HG03159 (cell line): Measurements from ENCODE around the gene RBM15.

Experiments
- ATAC-seq: cut with Tn5 transposase; IDR thresholded peaks from one replicate; pipeline ENCODE4 v1.9.1; 2021; ENCODE audit warnings: mild to moderate bottlenecking, moderate library complexity; ENCODE audit not compliant: unreplicated experiment

The RBM15 gene, protein sequence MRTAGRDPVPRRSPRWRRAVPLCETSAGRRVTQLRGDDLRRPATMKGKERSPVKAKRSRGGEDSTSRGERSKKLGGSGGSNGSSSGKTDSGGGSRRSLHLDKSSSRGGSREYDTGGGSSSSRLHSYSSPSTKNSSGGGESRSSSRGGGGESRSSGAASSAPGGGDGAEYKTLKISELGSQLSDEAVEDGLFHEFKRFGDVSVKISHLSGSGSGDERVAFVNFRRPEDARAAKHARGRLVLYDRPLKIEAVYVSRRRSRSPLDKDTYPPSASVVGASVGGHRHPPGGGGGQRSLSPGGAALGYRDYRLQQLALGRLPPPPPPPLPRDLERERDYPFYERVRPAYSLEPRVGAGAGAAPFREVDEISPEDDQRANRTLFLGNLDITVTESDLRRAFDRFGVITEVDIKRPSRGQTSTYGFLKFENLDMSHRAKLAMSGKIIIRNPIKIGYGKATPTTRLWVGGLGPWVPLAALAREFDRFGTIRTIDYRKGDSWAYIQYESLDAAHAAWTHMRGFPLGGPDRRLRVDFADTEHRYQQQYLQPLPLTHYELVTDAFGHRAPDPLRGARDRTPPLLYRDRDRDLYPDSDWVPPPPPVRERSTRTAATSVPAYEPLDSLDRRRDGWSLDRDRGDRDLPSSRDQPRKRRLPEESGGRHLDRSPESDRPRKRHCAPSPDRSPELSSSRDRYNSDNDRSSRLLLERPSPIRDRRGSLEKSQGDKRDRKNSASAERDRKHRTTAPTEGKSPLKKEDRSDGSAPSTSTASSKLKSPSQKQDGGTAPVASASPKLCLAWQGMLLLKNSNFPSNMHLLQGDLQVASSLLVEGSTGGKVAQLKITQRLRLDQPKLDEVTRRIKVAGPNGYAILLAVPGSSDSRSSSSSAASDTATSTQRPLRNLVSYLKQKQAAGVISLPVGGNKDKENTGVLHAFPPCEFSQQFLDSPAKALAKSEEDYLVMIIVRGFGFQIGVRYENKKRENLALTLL

DNA sequence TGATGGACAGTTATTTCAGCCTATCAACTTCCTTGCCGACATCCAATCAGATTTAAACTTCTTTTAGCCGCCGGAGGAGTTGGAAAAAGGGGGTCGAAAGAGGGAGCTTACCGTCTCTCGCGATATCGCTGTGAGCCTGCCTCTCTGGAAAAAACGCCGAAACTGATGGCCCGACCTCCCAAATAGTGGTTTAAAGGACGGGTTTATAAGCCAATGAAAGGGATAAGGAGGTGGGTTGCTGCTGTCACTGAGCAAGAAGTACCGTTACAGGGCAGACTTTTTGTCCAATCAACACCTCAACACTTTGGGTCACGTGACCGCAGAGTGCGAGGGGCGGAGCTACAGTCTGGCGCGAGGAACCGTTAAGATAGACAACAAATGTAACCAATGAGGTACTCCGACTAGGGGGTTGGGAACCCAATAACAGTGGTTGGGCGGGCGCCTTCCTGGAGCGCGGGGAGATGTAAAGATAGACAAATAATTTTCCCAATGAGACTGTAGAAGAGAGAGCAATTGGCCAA lies at the start of gene RBM15:
Gene RBM15 (plus strand): TSS at position 492 of the 521 bp plus-strand sequence. CDS start 29 bp downstream, at position 521.
- peak; percentile 70 for ATAC-seq

DNA sequence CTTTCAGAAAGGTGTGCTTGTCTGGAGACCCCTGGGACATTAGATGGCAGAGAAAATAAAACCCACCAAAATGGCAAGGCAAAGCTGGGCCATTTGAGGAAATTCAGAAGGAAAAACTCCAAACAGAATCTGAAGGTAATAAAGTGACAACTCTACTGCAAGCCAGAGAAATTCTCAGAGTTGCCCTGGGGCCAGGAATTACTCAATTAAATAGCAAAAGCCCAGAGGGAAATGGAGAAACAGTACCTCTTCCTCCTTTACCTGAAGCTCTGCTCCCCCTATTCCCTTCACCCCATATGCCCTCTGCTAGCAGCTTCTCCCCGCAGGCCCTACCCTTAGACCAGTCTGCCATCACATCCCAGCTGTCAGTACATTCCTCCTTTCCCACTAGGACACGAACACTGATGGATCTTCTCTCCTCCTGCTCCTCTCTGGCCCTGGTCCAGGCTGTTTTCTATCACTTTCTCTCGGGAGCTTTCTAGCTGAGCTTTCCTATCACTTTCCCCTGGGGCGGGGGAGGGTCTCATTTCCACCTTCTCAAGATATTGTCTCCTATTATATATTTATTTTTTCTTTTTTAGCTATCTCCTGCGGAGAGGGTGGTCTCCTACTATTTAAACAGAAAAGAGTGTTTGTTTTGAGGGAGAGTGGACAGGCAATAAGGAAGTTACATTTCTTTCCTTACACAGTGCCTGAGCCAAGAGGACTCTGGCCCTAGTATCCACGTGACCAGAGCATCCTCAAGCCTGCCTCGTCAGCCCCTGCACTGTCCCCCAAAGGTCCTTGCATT lies 47.7 kb upstream of the RBM15 start:
- ATAC-seq = no peak

DNA sequence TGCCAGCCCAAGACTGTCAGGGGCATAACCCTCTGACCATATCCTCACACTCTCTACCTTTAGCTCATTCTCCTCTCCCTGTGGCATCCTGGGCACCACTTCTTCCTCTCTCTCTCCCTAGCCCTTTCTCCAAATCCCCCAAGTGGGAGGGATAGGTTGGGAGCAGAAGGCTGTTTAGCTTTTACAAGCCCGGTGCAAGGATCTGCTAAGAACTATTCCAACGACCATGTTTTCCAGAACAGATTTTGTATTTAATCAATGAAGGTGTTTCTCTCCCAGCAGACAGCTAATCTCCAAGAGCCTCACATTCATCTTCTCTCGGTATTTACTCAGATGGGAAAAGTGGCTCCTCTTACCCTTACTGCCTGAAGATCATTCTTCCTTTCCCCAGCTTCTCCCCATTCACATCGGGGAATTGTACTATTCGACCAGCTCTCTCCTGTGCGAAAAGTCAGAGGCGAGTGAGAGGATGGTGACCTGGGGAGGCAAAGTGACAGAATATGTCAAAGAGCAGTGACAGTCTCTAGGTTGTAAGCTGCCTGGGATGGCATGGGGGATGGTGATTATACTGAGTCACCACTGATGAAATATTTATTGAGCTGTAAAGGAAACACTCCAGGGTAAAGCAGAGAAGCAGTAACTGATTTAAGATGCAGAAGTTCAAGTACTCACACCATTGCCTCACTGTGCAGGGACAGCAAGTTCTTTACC lies 47.0 kb upstream of the RBM15 start:
- no peak for ATAC-seq

DNA sequence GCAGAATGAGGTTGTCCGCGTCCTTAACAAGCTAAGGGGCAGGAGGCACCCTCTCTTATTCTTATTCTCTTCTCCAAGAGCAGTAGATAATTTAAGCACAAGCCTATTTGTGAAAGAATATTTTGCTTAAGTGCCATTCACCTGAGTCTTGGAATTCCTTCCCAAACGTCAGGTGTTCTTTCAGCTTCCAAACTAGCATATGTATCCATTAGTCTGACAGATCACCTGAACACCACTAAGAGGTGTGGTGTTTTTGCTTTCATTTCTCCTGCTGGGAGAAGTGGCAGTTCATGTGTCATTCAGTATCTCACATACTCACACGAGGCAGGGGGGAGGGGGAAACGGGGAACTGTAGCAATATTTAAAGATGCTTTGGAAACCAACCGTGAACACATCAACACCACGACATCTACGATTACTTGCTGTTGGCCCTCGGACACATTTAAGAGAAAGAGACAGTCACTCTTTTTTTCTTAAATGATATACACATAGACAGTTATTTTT lies 45.5 kb upstream of the RBM15 start:
- no peak for ATAC-seq

DNA sequence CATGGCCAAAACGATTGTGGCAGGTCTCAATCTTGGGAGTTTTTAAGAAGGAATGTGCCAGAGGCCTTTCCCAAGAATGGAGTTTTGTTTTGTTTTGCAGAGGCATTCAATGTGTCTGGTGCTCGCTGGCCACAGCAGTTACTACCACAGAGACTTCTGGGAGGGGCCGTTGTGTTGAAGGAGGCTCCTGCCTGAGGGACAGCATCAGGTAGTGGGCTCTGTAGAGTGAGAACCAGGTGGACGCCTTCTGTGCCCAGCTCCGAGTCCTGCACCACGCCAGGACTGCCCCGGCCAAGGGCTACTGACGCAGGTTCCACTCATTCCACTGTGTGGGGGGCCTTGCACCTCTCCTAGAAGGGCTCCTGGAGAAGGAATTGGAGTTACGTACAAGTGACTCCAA lies 44.9 kb upstream of the RBM15 start:
- ATAC-seq = no peak

DNA sequence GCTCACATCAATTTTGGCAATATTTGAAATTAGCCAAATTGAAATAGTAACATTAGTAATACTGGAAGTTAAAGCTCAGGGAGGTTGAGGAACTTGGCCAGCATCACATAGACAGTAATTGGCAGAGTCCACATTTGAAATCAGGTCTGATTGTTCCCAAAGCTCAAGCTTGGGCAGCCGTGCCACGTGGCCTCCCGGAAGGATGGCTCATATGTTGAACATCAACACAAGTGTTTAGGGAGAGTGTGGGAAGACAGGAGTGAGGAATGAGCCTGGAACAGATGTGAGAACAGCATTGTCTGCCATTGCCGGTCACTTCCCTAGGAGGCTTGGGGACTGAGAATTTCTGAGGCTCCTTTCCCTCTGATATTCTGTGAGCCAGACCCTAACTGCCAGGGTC lies 40.2 kb upstream of the RBM15 start:
- ATAC-seq = no peak

DNA sequence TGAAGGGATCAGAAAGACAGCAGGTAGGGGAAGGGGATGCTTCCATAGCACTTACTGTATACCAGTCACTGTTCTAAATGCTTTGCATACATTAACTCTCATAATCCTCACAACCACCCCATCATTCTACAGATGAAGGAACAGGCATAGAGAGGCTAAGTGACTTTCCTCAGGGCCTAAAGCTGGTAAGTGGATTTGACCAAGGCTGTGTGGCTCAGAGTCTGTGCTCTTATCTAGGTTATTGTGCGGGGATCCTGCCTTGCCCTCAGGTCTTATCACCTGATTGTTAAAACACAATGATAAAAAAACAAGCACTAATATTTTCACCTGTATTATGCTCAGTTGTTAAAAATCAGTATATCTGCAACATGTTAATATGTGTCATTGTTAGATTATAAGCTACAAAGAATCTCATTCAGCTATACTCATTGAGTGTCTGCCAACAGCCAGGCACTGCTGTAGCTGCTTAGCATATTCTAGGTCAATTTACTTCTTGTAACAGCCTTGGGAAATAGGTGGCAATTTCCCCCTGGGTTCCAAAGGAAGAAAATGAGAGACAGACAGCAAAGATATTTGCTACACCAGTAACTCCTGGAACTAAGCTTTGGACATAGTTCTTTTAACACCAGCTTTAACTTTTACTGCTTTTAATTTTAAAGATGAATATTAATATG lies 38.6 kb upstream of the RBM15 start:
- ATAC-seq = no peak

DNA sequence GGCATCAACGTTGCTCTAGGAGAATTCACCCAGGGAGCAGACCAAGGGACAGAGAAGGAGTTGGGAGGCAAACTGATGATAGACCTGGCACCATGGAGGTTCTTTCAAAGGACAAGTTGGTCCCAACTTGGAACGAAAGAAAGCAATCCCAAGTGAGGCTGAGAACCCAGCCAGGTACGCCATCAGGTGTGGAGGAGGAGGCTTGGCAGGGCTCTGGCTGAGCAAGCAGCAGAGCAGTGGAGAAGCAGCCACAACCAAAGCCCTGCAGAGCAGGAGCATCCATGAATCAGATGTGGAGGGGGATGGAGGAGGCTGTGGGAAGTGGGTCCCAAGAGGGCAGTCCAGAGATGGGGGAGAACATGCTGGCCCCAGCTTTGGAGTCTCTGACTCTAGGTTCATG lies 36.3 kb upstream of the RBM15 start:
- ATAC-seq = no peak

DNA sequence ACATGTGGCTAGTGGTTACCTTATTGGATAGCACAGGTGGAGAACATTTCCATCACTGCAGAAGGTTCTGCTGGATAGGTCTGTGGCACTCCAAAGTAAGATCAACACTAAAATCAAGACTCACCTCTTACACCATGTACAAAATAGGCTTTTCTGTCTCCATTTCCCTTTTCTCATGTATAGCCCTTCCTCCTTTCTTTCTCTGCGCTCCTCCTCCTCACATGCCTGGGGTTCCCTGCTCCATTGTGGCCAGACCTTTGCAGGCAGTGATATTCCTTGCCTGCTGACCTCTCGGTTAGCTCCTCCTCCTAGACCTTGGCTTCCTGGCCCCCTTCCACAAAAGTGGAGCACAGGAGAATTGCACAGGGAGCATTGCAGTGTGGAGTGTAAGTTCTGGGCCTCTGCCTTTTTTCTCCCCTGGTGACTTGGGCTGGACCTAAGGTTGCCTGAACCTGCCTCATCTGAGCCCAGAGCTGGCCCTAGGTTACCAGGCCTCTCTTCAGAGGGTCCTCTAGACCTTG lies 33.2 kb upstream of the RBM15 start:
- ATAC-seq = no peak

DNA sequence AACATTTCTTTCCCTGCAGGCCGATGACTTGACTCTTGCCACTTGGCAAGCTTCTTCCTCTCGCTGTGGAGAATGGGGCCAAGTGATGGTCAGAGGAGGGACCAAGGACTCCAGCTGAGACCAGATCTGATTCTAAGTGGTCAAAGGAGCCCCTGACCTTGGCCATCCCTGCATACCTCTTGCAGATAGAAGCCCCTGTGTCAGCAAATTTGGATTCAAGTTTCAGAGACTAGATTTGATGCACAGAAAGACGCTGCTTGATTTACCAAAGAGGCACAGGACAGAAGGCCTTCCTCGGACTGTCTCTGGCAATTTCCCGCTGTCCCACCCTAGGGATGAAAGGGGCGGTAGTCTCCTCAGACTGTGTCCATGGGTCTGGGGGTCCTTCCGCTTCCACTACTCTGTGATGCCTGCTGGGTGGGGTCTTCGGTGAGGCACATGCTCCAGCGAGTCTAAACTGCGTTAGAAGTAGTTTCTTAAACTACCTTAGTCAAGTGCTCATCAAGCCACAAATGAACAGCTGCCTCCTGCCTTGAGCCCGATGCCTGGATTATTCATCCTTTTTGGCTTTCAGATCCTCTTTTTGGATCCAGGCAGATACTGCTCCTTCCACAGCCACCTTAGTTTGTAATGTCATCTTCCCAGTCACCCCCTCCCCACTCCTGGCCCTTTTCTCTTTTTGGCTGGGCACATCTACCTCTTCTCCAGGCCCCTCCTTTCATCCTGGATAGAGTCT lies 31.8 kb upstream of the RBM15 start:
- no peak for ATAC-seq

DNA sequence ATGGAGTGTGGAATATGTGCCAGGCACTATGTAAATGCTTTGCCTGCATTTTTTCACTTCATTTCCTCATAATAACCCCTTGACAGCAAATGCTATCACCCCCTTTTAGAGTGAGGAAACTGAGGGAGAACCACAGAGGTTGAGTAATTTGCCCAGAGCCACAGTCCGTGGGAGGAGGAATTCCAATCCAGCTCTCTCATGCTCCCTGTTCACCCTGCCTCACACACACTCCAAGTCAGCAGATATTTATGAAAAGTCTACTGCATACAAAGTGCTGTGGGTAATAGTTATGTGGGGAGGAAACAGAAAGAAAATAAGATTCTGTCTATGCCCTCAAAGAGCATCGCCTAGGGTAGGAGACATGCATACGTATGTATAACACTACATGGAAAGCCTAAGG lies 30.9 kb upstream of the RBM15 start:
- ATAC-seq = no peak

DNA sequence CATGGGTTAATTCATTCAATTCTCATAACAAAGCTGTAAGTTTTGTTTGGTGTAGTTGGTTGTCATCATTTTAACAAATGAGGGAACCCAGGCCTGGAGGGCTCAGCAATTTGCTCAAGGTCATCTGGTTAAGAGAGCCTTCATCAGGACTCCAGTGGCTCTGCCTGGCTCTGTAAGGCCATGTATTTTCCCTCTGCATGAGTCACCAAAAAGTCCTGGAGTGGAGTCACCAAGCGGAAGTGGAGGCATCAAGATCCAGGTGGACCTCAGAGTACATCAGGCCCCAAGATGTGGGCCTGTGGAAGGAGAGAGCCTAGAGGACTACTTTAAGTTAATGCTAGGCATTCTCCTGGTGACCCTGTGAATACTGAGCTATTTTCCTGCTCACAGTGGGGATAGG lies 30.0 kb upstream of the RBM15 start:
- ATAC-seq = no peak

DNA sequence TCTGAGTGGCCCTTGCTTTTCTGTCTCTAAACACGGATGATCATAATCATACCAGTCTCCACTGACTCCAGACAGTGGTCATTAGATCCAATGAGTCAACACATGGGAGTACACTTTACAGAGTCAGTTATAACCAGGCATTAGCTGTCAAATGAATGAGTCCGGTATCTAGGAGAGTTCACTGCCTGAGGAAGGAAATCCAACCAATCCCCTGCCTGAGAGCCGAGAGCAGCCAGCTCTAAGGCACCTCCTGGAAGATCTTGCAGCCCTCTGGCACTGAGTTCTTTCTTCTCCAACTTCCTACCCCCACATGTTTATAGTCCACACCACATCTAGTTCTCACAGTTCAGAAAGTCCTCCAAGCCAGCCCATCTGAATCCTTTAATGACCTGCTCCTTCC lies 29.4 kb upstream of the RBM15 start:
- ATAC-seq = no peak

DNA sequence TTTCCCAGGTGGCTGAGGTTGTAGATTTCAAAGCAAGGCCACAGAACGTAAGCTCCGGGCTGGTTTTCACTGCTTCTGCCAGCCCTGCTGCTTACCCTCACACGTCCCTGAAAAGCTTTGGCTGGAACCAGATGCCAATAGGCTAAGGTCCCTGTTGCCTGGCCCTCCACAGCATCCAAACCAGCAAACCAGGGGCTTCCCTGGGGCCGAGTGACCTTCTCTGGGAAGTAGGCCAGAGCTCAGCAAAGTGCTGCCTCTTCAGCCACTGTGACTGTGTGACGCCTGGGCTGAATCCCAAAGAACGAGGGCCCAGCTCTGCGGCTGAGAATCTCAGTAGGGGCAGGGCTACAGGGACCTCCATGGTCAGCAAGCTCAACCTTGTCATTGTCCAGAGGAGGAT lies 28.9 kb upstream of the RBM15 start:
- ATAC-seq = no peak

DNA sequence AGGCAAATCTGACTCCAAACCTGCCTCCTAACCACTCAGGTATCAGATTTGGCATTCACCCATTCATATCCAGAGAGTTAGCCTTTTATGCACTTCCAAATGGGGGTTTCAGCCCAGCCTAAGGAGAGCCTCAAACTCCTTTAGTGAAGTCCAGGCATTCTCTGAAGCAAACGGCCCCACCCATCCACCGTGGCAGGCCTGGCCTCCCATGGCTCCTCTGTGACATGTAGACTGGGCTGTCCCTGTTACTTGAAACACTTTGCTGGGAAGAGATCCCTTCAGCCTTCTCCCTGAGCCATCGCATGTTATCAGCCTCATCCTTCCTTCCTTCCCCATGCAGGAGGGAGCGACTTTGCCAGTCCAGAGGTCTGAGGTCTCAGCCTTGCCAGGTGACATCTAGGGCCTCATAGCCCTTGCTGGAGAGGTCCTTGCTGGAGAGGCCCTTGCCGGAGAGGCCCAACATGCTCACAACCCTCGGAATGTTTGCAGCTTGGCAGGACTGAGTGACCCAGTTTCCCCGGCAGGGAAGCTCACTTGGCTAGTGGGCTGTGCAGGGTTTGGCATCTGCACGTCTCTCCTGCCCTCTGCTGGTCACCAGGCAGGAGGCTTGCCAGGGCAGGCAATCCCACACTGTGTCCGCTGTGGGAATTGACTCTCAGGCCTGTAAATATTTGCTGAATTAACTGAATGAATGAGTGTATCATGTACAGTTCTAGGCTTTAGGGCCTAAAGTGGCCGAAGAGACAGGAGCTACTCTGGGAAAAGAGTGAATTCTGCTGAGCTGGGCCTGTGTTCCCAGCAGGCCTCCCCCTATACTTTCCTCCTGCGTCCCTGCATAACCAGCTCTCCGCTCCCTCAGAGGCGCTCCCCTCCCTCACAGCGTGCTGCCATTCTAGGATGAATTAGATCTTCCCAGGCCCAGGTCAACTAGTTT lies 26.7 kb upstream of the RBM15 start:
- ATAC-seq = no peak

DNA sequence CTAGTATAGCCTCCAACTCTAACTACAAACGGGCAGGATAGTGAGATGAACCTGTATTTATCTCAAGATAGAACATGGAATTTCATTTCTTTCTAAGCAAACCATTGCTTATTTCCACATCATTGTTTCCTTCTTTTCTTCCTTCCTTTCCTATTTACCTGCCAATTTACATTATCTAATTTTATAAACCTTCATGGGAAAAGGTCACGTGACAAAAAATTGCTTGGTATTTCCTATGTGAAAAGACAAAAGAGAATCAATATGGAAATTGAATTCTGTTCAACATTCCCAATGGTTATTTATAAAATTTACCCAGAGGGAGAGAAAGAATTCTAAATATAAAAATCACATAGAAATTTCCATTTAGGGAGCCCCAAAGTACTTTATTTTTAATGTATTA lies 22.4 kb upstream of the RBM15 start:
- ATAC-seq = no peak

DNA sequence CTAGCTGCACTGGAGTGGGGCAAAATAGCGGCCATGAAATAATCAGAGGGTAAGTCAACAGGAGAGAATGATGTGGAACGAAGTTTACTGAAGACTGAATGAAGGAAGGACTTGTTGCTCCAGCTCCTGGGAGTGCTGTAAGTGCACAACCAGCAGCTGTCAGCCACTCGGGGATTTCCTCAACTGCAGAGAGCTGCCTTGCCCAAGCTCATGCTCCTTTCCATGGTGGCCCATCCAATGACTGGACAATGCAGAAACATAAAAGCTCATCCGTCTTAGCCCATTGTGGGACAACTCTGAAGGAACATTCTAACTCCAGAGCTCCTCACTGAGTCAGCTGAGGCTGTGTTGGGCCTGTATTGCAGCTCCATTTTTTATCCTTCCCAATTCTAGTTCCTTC lies 21.1 kb upstream of the RBM15 start:
- ATAC-seq = no peak
